ENCODE results near the gene KLK14. TPM values are rescaled to one million over a fixed set of nuclear protein-coding genes. Genes with fewer than 3 reads are reported as not detected.

KLK14 gene
- total and polyA plus RNA-seq, 9 donors, result 0.10 to 1.5 (median 0.32) TPM; not detected in 5

GRCh38 chr19:51089786-51090185 lies 7.1 kb upstream of the KLK14 start:
- TF ChIP-seq CTCF (IDR thresholded peaks at IDR 0.05), result no peak
- no peak for DNase-seq
- peaks cover 2% of the 10 kb centered on the region for H3K4me1 ChIP-seq (ENCODE audit: insufficient read depth)
- no peaks in the 10 kb centered on the region for H3K36me3 ChIP-seq
- H3K9me3 ChIP-seq, result no peaks in the 10 kb centered on the region
- WGBS, 3 donors, result 88 to 91% (median 88%) methylated on average over 17 of the region's 17 CpGs
- no peak overlapping the region for H3K4me3 ChIP-seq
- no peaks in the 10 kb centered on the region for H3K27me3 ChIP-seq
- intact Hi-C loops (cut with DNase I), result loop anchor here in 2 of 4 donors (5.0 to 10.0 kb wide), 3 partner anchors 57 to 155 kb away; no protein-coding TSS in a partner anchor
- H3K27ac ChIP-seq, result no peak overlapping the region

- DNase-seq, result peak in 1 of 5 donors; percentile 13
- Histone ChIP-seq H3K9me3 (no peaks in the 10 kb centered on the region), H3K36me3 (no peaks in the 10 kb centered on the region), H3K4me1 (ENCODE audit: insufficient read depth) (no peaks in the 10 kb centered on the region), H3K27me3 (no peaks in the 10 kb centered on the region), H3K27ac (no peak overlapping the region), H3K4me3 (no peak overlapping the region)
- TF ChIP-seq CTCF (IDR thresholded peaks at IDR 0.05), result no peak
- no peak for TF ChIP-seq EP300 (IDR thresholded peaks at IDR 0.05)
- intact Hi-C loops (cut with DNase I), result loop anchor here in 1 of 4 donors (5.0 kb wide), 1 partner anchor 54 kb away; no protein-coding TSS in a partner anchor
- WGBS, 3 donors, result 81 to 86% (median 85%) methylated on average over 18 of the region's 18 CpGs
Observed at GRCh38 chr19:51086153-51086850, 3.6 kb upstream of the KLK14 start.

GRCh38 chr19:51084505-51084904 lies 1.8 kb upstream of the KLK14 start:
- Histone ChIP-seq H3K27ac (no peak overlapping the region), H3K27me3 (no peaks in the 10 kb centered on the region), H3K4me3 (no peak overlapping the region), H3K36me3 (no peaks in the 10 kb centered on the region), H3K9me3 (no peaks in the 10 kb centered on the region), H3K4me1 (ENCODE audit: insufficient read depth) (no peaks in the 10 kb centered on the region)
- no peak for TF ChIP-seq CTCF (IDR thresholded peaks at IDR 0.05)
- TF ChIP-seq POLR2A (IDR thresholded peaks at IDR 0.05), result no peak
- TF ChIP-seq EP300 (IDR thresholded peaks at IDR 0.05), result no peak
- peak in 2 of 5 donors; percentile 6 to 14 for DNase-seq
- intact Hi-C loops (cut with DNase I), result no loop called here
- WGBS, 3 donors, result 60 to 79% (median 68%) methylated on average over 7 of the region's 7 CpGs

- Histone ChIP-seq H3K9me3 (no peaks in the 10 kb centered on the region), H3K27ac (no peak overlapping the region), H3K4me1 (ENCODE audit: insufficient read depth) (no peaks in the 10 kb centered on the region), H3K27me3 (no peaks in the 10 kb centered on the region), H3K4me3 (no peak overlapping the region), H3K36me3 (no peaks in the 10 kb centered on the region)
- TF ChIP-seq EP300 (IDR thresholded peaks at IDR 0.05) (no peak), POLR2A (IDR thresholded peaks at IDR 0.05) (no peak), CTCF (IDR thresholded peaks at IDR 0.05) (no peak)
- intact Hi-C loops (cut with DNase I), result no loop called here
- 76 to 78% (median 78%) methylated on average over 14 of the region's 14 CpGs for WGBS, 3 donors
- DNase-seq, result peak in 1 of 5 donors; percentile 2
Observed at GRCh38 chr19:51083783-51084182, 1.1 kb upstream of the KLK14 start.
